GM12878 (cell line): ENCODE data around the gene FTSJ1. TPM values are rescaled to one million over a fixed set of nuclear protein-coding genes. Genes with fewer than 3 reads are reported as not detected.
"Not testable (repeated sequence)": the region's sequence is repeated elsewhere in the genome, so short reads cannot be mapped to it uniquely, and the experiment has no call there.

ENCODE experiments used
- ATAC-seq: fragments of 200-7000 bp; cut with Tn5 transposase; 3 replicates; pipeline ENCODE4 v1.9.1; 2020; ENCODE audit warnings: mild to moderate bottlenecking, moderate library complexity
- BruUV-seq: library from RNA; stranded (reverse); fragments of 400-500 nt; replicated peaks from 2 replicates; lab custom pipeline; 2021; lab: Mats Ljungman, UMichigan
- CTCF ChIA-PET: fragments of 300-600 bp; sonication (Branson Sonifier 250); formaldehyde crosslinking; extraction: SDS; loops from one replicate; lab custom pipeline; 2021; ENCODE audit warnings: inconsistent platforms; lab: Yijun Ruan, JAX
- POLR2A ChIA-PET: fragments of 350-600 bp; formaldehyde crosslinking; extraction: SDS; loops from one replicate; lab custom pipeline; 2021; ENCODE audit warnings: inconsistent platforms; lab: Charles Lee
- RAD21 ChIA-PET: fragments of 300-600 bp; sonication (Branson Sonifier 250); formaldehyde crosslinking; loops from one replicate; lab custom pipeline; 2023; ENCODE audit warnings: antibody characterized with exemption; ENCODE audit not compliant: unreplicated experiment; lab: Charles Lee
- SMC1A ChIA-PET: fragments of 300-600 bp; sonication (Branson Sonifier 250); formaldehyde crosslinking; loops from one replicate; lab custom pipeline; 2023; ENCODE audit not compliant: unreplicated experiment, uncharacterized antibody; lab: Charles Lee
- DNase-seq: peaks from one replicate; pipeline ENCODE4 v3.0.0-alpha.2; 2011; ENCODE audit warnings: low read depth, low spot score
- FAIRE-seq: peaks from 3 replicates; lab custom pipeline; 2011; peaks lifted over from hg19 to GRCh38; lab: Jason Lieb, UNC
- H2AFZ ChIP-seq: 2 replicates; pipeline ENCODE4 v1.6.0; 2011; ENCODE audit warnings: low read depth, low read length, control low read depth; ENCODE audit not compliant: control insufficient read depth
- H3K27ac ChIP-seq: 2 replicates; pipeline ENCODE4 v1.5.1; 2011; ENCODE audit warnings: control low read depth; ENCODE audit not compliant: control insufficient read depth, insufficient read depth
- H3K27me3 ChIP-seq, 2 experiments: replicated peaks in 1 of 2; 2 replicates each; pipeline versions ENCODE4 v1.6.0 to v1.6.1; 2011; ENCODE audit warnings: low read length in 1 of 2; ENCODE audit not compliant: control insufficient read depth in 2 of 2, insufficient read depth in 2 of 2
- H3K36me3 ChIP-seq, 2 experiments: 2 replicates each; pipeline ENCODE4 v1.5.1; 2011; ENCODE audit warnings: low read length in 1 of 2; ENCODE audit not compliant: control insufficient read depth in 2 of 2, insufficient read depth in 2 of 2
- H3K4me1 ChIP-seq: 2 replicates; pipeline ENCODE4 v1.6.1; 2011; ENCODE audit warnings: mild to moderate bottlenecking, low read length, moderate library complexity, mixed read lengths; ENCODE audit not compliant: control insufficient read depth, insufficient read depth
- H3K4me2 ChIP-seq: 2 replicates; pipeline ENCODE4 v1.6.0; 2011; ENCODE audit warnings: control low read depth; ENCODE audit not compliant: control insufficient read depth, insufficient read depth
- H3K4me3 ChIP-seq: fragments of 200-600 bp; sonication (generic); 2 replicates; pipeline ENCODE4 v1.5.1; 2016
- H3K79me2 ChIP-seq: 2 replicates; pipeline ENCODE4 v1.6.0; 2011; ENCODE audit warnings: low read length; ENCODE audit not compliant: control insufficient read depth, insufficient read depth
- H3K9ac ChIP-seq: 2 replicates; pipeline ENCODE4 v1.8.0; 2011; ENCODE audit warnings: low read length, control low read depth, mixed read lengths; ENCODE audit not compliant: control insufficient read depth, insufficient read depth
- H3K9me3 ChIP-seq: replicated peaks from 3 replicates; pipeline ENCODE4 v1.5.1; 2011; ENCODE audit warnings: mild to moderate bottlenecking, low read length; ENCODE audit not compliant: control insufficient read depth, insufficient read depth
- H4K20me1 ChIP-seq: 2 replicates; pipeline ENCODE4 v1.6.0; 2011; ENCODE audit not compliant: control insufficient read depth, insufficient read depth
- ASH2L ChIP-seq: fragments of 300-600, 200-600 bp; sonication (generic); IDR thresholded peaks from 2 replicates; pipeline ENCODE4 v1.6.1; 2017; ENCODE audit warnings: low read depth, mild to moderate bottlenecking, borderline replicate concordance
- NFYB ChIP-seq: IDR thresholded peaks from 2 replicates; pipeline ENCODE4 v1.6.1; 2011; ENCODE audit warnings: low read depth, mild to moderate bottlenecking, low read length, improper control_type of control experiment, moderate library complexity; ENCODE audit not compliant: insufficient read depth
- PML ChIP-seq: IDR thresholded peaks from 2 replicates; pipeline ENCODE4 v1.6.1; 2012; ENCODE audit warnings: low read length, inconsistent platforms
- STAT1 ChIP-seq: fragments of 450-650 bp; conservative IDR thresholded peaks from 2 replicates; pipeline ENCODE4 v1.6.1; 2014; ENCODE audit warnings: antibody characterized with exemption, mild to moderate bottlenecking
- WGBS: methylation state at CpG from one replicate; pipeline ENCODE4 v1.1.6; 2016; ENCODE audit warnings: low lambda C conversion rate; ENCODE audit not compliant: insufficient replicate concordance, insufficient coverage; ENCODE audit errors: missing lambda C conversion rate; 5-methylcytosine and 5-hydroxymethylcytosine counted together
- in situ Hi-C: fragments of 300-500 bp; cut with MboI; formaldehyde crosslinking; loops from 9 replicates; pipeline ENCODE4 v1.14.3; 2018; ENCODE audit warnings: mixed read lengths
- intact Hi-C: fragments of 100-400 bp; cut with micrococcal nuclease; formaldehyde crosslinking; loops from one replicate; pipeline ENCODE4 v1.14.2; 2022; ENCODE audit not compliant: unreplicated experiment
- polyA plus RNA-seq, 11 experiments: library from polyadenylated mRNA; depleted of rRNA in 4 of 11; unstranded in 6 of 11; stranded (reverse) in 5 of 11; fragments of >200 nt; fragmentation: Nextera tagmentation in 4 of 11; fragmentation: Illumina TruSeq in 1 of 11; extraction: Ambion mirVana in 4 of 11; extraction: Trizol in 1 of 11; gene quantifications; 1 replicate in 1 of 11; 2 replicates in 10 of 11; pipeline versions ENCODE4 v1.2.1 to v1.2.3, GENCODE V29; 2011 to 2016; ENCODE audit warnings: inconsistent platforms in 2 of 11, missing spikeins in 2 of 11, low read depth in 1 of 11
- total RNA-seq, 4 experiments: library from RNA; depleted of rRNA in 3 of 4; stranded (reverse); fragments of >200 nt in 3 of 4; fragmentation: Illumina TruSeq in 1 of 4; extraction: Trizol in 1 of 4; gene quantifications; 2 replicates each; pipeline versions ENCODE4 v1.2.1 to v1.2.3, GENCODE V29; 2013 to 2021
- TF ChIP-seq, protein P1 (sequence below): IDR thresholded peaks from 2 replicates; pipeline ENCODE4 v1.6.1; 2011; ENCODE audit warnings: borderline replicate concordance, low read depth, mild to moderate bottlenecking, moderate library complexity, mixed read lengths, low read length; ENCODE audit not compliant: insufficient read depth; ENCODE audit errors: extremely low read length

FTSJ1 gene
- total and polyA plus RNA-seq, 10 of the 15 experiments (the other 5 are each of a cell fraction or from before 2014, with no cell fraction given) = 8.8 to 87.8 (median 57.9) TPM

DNA sequence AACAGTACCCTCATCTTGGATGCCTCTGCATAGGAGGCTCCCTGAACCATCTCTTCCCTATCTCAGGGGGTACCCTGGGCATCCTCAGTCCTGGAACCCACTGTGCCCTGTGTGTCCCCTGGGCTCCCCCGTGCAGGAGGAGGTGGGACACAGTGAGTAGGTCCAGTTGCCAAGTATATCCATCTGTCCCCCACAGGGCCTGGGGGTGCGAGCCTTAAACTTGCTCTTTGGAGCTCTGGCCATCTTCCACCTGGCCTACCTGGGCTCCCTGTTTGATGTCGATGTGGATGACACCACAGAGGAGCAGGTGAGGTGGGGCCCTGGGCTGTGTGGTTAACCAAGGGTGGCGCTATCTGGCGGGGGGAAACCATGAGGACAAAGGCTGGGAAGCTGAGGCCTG is 41.0 kb downstream of the FTSJ1 start:
- no peak overlapping the region for H2AFZ ChIP-seq
- no peak for DNase-seq
- no peak overlapping the region for H3K27ac ChIP-seq
- H3K9ac ChIP-seq = no peak overlapping the region
- H3K36me3 ChIP-seq = no peaks in the 10 kb centered on the region
- intact Hi-C loops (no loop called here), in situ Hi-C loops (no loop called here)
- H3K9me3 ChIP-seq = no peaks in the 10 kb centered on the region
- H4K20me1 ChIP-seq = no peaks in the 10 kb centered on the region
- ChIA-PET SMC1A (no interaction called here), POLR2A (no interaction called here), CTCF (no interaction called here), RAD21 (no interaction called here)
- no peak overlapping the region for H3K4me3 ChIP-seq
- no peaks in the 10 kb centered on the region for H3K27me3 ChIP-seq
- 49% methylated on average over 5 of the region's 5 CpGs for WGBS
- H3K4me2 ChIP-seq = no peak overlapping the region
- peaks cover 7% of the 10 kb centered on the region; the same call in 1 of the 2 replicates for H3K4me1 ChIP-seq
- peaks cover 3% of the 10 kb centered on the region for H3K79me2 ChIP-seq
- BruUV-seq = no TSS peak
- ATAC-seq = no peak
- TF ChIP-seq NFYB (no peak), ASH2L (no peak), PML (no peak), STAT1 (no peak)
- TF ChIP-seq, protein P1, sequence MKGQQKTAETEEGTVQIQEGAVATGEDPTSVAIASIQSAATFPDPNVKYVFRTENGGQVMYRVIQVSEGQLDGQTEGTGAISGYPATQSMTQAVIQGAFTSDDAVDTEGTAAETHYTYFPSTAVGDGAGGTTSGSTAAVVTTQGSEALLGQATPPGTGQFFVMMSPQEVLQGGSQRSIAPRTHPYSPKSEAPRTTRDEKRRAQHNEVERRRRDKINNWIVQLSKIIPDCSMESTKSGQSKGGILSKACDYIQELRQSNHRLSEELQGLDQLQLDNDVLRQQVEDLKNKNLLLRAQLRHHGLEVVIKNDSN = no peak
- FAIRE-seq = no peak

DNA sequence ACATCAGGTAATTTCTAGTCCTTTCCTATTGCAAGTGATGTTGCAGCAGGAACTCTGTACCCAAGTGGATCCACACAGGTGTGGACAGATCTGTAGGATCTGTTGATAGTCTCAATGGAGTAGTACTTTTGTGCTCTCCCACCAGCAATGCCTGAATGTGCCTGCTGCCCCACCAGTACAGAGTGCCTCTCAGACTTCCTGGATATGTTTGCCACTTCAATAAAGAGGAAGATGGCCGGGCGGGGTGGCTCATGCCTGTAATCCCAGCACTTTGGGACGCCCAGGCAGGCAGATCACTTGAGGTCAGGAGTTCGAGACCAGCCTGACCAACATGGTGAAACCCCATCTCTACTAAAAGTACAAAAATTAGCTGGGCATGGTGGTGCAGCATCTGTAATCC is 43.5 kb downstream of the FTSJ1 start:
- FAIRE-seq, SMC1A ChIA-PET, RAD21 ChIA-PET: not testable (repeated sequence)

More for the DNA sequence above, 43.5 kb downstream of the FTSJ1 start:
- H3K4me3 ChIP-seq, H3K9me3 ChIP-seq, H3K27ac ChIP-seq, H3K4me1 ChIP-seq, BruUV-seq, H3K9ac ChIP-seq, in situ Hi-C loops, intact Hi-C loops, ATAC-seq, H3K36me3 ChIP-seq, CTCF ChIA-PET, H3K4me2 ChIP-seq, H2AFZ ChIP-seq, H4K20me1 ChIP-seq, H3K27me3 ChIP-seq, DNase-seq: not testable (repeated sequence)
- POLR2A ChIA-PET = interaction anchor here (1.3 kb wide), 1 partner anchor 10 kb away, joined by 3 read pairs; no protein-coding TSS in a partner anchor
- peaks cover 19% of the 10 kb centered on the region for H3K79me2 ChIP-seq
- WGBS = 37% methylated on average over 4 of the region's 4 CpGs
